Measurements from ENCODE around the gene CSKMT.
"Not testable (repeated sequence)": the region's sequence is repeated elsewhere in the genome, so short reads cannot be mapped to it uniquely, and the experiment has no call there.

Gene CSKMT

DNA sequence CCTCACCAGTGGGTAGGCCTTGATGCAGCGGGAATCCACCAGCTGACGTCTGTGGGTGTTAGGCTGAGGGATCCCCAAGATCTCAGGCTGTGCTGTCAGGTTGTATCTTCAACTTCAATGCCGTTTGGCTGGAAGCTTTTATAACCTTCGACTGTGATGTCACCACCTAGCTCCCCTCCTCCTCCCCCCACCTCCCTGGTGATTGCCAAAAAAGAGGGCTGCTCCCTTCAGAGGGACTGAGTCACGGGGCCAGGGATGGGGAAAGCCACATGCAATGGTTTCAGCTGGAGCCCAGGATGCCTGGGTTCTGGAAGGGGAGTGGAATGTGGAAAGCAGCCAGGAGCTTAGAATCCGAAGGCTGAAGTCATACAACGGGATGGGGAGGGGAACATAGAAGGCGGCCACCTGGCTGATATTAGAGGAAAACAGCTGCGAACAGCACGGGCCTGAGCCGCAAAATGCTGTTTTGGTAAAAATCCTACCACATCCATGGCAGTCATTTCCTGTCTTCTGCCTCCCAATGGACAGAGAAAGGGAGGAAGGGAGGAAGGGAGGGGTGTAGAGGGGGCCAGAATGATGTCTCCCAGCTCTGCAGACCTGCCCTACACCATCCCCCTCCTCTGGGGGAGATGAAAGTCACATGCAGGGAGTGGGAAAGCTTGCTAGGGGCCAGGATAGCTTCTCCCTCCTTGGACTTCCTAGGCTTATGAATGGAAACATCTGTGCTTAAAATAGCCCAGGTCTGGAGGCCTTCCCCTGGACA is 24.5 kb downstream of the CSKMT start, which contains the start of gene LRRN4CL:
Gene LRRN4CL, minus strand, starts transcription at position 110 of the 763 bp plus-strand sequence. CDS start 1,022 bp downstream, outside the sequence.
- DNase-seq: no peak

DNA sequence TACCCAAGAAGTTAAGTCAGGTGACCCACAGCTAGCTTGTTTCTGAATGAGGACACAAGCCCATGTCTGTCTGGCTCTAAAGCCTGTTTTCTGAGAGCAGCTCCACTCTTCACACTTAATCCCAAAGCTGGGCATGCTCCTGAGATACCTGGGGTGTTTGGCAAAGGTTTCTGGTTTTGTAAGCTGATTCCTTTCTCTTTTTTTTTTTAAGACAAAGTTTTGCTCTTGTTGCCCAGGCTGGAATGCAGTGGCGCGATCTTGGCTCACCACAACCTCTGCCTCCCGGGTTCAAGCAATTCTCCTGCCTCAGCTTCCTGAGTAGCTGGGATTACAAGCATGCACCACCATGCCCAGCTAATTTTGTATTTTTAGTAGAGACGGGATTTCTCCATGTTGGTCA is 28.5 kb downstream of the CSKMT start:
- DNase-seq: not testable (repeated sequence)

DNA sequence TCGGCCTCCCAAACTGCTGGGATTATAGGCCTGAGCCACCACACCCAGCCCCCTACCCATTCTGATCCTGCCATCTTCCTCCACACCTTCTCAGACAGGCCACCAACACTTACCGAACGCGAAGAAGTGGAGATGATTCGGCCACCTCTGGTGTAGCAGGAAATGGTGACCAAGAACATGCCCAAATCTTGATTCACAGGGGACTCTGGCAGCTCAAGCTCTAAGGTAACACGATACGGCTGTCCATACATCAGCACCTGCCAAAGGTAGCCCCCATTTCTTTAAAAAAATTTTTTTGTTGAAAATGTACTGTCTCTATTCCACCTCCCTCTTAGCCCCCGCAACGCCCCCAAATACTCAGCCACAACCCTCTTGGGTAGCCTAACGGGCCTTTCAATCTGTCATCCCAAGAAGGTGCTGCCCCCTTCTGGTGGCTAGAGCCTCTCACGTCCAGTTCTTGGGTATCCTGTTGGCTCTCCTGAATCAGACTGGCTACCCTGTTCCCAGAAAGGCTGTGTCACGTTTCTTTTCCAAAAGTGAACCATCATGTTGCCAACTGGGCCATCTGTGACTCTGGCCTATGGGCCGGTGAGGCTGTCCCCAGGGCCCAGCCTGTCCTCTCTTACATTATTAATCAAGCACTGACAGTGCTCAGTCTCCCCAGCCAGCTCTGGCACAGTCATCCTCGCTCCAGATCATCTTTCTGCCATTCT is 29.5 kb downstream of the CSKMT start:
- peak; percentile 58 for DNase-seq

DNA sequence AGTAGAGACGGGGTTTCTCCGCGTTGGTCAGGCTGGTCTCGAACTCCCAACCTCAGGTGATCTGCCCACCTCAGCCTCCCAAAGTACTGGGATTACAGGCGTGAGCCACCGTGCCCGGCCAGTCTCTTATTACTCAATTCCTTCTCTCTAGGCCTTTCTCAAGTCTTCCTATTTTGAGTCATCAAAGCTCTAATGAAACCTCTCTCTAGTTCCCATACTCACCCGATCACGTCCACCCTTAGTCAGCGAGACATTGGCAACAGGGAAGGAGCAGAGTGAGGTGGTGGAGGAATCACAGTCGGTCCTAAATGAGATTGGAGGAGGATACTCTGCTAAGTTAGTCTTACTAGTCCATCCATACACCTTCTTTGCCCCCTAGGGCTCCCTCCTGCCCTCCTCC is 37.1 kb downstream of the CSKMT start:
- no peak for DNase-seq

DNA sequence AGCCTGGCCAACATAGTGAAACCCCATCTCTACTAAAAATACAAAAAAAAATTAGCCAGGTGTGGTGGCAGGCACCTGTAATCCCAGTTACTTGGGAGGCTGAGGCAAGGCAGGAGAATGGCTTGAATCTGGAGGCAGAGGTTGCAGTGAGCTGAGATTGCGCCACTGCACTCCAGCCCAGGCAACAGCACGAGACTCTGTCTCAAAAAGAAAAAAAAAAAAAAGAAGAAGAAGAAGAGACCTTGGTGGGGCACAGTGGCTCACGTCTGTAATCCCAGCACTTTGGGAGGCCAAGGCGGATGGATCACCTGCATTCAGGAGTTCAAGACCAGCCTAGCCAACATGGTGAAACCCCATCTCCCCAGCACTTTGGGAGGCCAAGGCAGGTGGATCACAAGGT is 38.8 kb downstream of the CSKMT start:
- not testable (repeated sequence) for DNase-seq

DNA sequence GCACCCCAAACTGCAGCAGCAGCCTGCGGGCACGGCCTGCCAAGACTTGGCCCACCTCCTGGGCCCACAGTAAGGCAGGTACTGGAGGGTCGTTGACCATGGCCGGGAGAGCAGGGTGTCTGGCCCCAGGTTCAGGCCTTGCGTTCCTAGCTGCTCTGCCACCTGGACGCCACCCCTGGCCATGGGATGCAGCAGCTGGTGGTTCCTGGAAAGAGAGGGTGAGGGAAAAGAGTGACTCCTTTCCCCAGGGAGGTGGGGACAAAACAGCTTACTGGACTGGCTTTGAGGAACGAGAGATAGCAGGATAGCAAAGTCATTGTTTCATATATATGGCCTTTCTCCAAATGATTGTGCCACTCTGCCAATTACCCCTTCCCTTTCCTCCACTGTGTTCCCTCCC is 40.3 kb downstream of the CSKMT start:
- DNase-seq: no peak

DNA sequence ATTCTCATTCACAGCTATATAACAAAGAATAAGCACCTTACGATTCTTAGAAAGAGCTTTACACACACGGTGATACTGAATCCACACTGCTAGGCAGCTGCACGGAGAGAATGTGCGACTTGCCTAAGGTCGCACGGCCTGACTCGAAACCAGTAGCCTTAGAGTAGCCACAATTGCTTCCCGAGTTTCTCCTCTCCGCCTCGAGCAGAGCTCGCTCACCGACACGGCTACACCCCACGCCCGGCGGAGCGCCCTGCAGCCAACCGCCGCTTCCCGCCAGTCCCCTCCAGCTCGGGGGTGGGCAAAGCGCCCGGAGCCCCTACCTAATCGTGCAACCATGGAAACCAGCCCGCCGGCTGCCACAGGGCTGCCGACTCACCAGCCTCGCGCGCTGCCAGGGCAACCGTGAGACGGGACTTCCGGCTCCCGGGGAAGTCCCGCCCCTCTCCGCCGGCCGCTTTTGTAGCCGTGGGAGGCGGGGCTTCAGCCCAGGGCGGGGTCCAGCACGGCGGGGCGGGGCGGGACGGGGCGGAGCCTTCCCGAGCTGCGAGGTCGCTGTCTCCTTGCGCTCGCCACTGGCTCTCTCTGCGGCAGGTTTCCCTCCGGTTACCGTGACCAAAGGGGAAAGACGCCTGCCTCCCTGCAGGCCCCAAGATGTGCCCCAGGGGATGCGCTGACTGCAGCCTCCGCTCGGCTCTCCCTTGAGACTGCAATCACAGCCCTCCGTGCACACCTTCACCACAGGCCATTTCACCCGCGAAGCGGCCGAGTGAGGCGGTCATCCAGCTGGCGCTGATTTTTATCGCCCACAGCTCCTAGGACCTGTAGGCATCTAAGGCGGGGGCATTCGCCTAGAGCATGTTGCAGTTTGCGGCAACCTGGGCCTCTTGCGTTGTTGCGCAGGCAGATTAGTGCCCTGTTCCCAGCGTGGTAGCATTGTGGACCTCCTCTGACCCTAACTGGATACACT is 41.1 kb downstream of the CSKMT start:
- DNase-seq: peak; percentile 95

DNA sequence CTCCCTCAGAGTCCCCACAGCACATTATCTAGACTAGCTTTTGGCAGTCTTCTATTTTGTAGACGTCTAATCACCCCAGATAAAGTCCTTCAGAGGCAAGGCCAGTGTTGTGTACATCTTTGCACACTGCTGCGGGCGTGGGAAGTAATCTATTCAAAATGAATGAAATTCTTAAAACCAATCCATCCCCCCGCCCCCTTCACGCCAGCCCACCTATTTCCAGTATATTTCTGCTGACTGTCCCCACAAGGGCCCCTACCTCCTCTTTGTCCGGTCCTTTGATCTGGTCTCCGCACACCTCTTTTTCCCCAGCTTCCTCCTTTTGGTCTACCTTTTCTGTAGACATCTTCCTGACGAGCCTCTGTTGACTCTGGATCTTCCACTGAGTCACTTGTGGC is 41.7 kb downstream of the CSKMT start:
- DNase-seq: no peak

DNA sequence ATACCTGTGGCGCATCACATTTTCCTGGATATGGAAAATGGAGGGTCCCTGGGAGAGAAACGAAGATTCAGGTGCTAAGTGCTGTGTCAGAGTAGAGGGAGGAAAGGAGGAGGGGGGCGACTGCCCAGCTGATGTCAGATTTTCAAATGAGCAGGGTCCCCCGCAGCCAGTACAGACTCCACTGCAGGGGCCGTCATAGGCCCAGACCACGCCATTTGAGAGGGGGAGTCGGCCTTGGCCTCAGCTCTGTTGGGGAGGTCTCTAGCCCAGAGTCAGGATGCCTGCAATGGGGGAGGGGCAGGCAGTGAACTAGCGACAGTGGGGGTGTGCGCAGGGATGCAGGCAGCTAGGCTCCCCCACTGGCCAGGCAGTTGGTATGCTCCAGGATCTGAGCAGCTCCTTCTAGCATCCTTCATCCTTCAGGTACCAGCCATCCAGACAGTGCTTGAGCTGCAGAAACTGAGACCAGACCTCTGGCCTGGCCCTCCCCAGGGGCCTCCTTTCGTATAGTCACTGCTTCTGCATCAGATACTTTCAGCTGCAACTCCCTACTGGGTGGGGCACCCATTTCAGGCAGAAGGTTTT is 42.3 kb downstream of the CSKMT start, which contains the start of the genes BSCL2 and GNG3:
Gene BSCL2, minus strand, starts transcription at position 148 of the 585 bp plus-strand sequence. CDS start 229 bp downstream, outside the sequence.
Gene GNG3, plus strand, starts transcription at position 400 of the 585 bp plus-strand sequence. CDS start 620 bp downstream, outside the sequence.
- DNase-seq: no peak

DNA sequence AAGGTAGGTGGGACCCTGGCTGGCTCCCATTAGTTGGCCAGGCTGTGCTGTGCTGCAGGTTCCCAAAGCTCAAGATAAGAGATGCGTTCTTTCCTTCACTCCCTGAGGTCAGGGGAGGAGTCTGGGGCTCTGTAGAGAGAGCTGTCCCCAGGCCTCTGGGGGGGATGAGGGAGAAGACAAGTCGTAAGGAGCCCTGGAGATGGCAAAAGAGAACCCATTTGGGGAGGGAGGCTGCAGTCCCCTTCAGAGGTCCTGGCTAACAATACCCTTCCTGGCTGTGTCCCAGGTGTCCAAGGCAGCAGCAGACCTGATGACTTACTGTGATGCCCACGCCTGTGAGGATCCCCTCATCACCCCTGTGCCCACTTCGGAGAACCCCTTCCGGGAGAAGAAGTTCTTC is 43.3 kb downstream of the CSKMT start:
- no peak for DNase-seq

DNA sequence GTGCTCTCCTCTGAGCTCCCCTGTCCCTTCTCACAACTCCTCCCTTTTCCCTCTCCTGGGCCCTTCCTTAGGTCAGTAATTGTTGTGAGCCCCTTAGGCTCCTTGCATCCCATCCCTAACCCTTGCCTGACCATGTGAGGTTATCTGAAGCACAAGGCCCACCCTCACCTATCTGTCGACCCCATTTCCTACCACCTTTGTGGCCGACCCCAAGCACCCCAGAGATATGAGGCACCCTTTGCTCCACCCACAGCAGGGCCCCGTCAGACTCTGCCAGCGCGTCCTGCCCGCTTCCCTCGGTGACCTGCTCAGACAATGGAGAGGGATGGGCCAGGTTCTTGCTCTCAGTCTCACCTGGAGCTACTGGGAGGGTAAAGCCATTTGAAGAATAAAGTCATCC is 43.7 kb downstream of the CSKMT start:
- DNase-seq: peak; percentile 60

DNA sequence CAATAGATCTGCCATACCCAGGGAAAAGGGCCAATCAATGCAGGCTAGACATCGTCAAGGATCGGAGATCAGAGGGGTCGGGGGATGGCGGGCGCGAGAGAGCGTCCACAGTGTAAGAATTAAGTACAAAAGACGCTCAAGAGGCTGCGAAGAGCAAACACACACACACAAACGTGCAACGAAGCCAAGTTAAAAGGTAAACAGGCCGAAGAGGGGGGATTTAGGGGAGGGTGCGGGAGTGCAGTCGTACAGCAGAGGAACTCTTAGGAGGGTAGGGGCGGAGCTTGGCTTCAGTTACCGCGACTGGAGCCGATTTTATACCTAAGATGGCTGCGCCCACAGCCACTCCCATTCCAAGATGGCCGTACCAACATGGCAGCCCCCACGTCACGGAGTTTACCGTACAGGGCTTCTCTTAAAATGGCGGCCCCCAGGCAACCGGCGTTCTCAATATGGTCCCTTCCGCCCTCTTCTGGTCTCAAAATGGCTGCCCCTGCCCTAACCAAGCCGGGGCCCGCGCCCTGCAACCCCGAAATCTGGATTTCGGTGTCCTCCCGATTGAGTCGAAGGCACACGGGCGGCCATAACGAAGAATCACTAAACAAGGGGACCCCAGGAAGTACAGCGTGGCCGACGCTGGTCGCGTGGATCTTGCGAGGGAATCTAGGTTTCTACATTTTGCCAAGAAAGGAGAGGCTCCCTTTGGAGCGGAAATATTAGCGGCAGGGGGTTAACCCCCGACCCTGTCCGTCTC is 44.3 kb downstream of the CSKMT start:
- peak; percentile 99 for DNase-seq

DNA sequence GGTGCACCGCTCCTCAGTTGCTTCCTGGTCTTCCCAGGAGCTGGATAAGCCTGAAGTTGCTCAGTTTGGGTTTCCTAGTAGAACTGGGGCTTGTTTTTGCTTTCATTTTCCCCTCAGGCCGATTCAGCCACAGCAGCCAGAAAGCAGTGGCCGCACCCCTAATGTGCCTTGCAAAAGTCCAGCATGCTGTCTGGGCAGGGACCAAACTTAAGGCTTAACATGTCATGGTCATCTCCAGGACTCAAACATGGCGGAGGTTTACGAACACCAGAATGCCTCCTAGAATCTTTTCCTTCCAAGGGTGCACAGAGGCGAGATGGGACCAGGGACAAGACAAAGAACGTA is 44.9 kb downstream of the CSKMT start:
- DNase-seq: no peak

DNA sequence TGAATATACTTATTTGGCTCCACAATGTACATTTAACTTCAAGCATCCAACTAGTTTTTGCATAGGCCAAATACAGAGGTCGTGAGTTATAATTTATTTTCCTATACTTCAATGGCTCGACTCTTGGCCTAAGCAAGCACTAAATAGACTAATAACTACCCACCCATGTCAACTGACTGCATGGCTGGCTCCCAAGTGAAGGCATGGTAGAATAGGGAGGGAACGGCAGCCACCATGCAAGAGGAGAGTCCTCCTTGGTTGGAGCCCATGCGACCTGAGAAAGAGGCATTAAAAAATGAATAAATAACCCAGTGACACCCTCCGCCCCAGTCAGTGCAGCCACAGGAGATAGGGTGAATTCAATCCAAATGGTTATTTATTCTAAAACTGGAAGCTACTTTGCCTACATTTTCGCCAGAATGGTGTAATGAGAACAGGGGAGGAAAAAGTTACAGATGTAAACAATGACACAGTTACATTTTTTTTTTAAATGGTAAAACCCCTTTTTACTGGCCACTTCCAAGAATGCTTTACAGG is 47.2 kb downstream of the CSKMT start:
- no peak for DNase-seq

DNA sequence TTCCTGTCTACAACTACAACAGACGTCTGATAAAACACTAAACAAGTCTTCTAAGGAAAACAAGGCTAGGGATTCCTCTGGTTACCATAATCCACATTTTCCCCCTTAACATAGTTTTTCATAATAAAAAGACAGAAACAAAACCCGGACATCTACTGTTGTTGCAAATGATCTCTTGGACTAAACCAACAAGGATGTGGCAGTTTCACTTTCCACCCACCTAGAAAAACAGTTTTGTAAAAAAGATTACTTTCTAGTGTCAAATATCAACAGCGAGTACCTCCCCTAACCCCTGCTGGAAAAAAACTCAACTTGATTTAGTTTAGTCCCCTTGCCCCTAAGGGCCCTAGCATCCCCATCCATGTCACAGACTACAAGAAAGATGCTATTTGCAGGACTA is 47.7 kb downstream of the CSKMT start:
- no peak for DNase-seq

DNA sequence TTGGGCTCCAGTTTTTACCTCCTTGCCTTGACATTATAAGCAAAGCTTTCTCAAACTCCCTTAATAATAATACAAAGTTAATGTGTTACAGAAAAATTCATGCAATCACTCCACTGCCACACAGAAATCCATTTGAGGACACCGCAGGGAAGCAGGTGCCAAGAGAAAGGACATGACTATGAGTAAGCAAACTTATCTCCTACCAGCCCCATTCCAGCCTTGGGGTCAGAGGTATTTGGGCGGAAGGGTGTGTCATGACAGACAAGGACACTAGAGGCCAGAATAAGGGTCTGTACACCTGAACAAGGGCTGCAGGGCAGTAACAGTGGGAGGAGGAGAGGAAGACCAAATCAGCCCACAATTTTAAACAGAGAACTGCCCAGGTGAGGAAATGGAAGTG is 48.2 kb downstream of the CSKMT start:
- no peak for DNase-seq

DNA sequence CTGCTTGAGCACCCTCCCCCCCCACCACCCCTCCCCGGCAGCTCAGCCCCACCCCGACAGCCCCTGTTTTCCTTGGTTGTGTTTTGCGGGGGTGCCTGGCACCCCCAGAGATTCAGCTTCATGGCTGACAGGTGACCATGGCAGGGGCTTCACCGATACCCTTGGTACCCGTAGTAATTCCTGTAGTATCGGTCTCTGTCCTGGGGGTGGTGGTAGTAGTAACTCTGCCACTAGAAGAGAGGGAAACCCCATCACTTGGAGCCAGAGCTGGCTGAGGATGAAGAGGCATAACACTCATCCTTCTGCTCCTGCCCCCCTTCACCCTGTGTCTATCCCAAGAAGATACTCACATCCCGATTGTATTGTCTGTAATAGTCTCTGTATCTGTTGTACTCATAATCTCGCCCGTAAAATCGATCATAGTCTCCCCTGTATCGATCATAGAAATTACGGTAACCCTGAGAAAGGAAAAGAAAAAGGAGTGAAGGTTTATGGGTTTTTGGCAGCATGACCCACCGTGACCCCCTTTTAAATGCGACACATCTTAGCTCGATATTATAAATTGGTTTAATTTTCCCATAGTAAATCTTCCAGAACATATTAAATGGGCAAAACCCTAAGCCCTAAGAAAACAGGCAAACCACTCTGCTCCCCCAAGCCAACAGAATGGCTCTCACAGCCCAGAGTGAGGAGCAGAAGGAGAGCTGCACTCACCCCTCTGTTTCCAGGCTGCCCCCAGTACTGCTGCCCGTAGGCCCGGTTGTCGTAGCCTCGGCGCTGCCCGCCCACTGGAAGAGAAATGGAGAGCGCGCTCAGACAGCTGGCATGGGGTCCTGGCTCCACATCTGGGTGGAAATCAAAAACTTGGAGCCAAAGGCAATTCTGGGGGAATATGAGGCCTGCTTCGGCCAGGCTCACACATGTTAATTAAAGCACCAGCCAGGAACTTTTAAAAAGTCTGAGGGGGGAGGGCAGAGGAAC is 50.3 kb downstream of the CSKMT start:
- no peak for DNase-seq

DNA sequence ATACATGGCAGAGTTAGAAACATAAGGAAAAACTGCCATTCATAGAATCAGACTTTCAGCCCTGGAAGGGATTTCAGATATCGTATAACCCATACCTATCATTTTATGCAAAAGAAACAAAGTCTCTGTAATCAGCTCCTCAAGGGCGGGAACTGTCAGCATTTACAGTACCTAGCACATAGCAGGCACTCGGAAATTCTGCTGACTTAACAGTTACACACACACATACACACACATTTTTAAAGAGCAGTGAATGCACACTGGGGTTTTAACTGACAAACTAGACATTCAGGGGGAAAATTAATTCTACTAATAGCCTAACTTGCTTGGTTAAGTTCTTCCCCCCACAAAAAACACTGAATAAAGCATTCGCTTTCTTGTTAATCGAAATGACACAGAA is 51.1 kb downstream of the CSKMT start:
- no peak for DNase-seq

DNA sequence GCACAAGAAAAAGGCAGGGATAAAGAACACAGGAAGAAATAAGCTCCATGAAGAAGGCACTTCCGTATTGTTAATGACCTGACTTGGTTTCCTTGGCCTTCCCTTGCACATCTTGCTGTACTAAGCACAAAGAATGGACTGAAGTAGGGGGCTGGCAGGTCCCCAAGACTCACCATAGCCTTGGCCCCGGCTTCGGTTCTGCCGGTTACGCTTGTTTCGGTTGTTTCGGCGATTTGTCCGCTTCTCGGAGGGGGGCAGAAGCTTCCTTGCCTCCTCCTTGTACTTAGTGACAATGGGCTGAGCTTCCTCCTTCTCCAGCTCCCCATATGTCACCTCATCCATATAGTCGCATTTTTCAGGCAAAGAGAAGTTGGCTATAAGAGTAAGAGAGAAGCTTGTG is 51.7 kb downstream of the CSKMT start:
- DNase-seq: no peak
